Activated CD4-positive, alpha-beta memory T cell treated with anti-CD3 and anti-CD28 coated beads for 36 hours (primary cell): ENCODE measurements around the gene MTA1. TPM values are rescaled to one million over a fixed set of nuclear protein-coding genes. Genes with fewer than 3 reads are reported as not detected.

ENCODE experiments used
- CTCF ChIA-PET: fragments of 350-600 bp; sonication (Branson Sonifier 250); formaldehyde crosslinking; loops from one replicate; lab custom pipeline; 2021; ENCODE audit warnings: antibody characterized with exemption, inconsistent platforms; lab: Charles Lee
- POLR2A ChIA-PET: fragments of 350-600 bp; sonication (Branson Sonifier 250); formaldehyde crosslinking; loops from one replicate; lab custom pipeline; 2021; ENCODE audit warnings: antibody characterized with exemption; lab: Charles Lee
- DNase-seq: peaks from one replicate; pipeline ENCODE4 v3.0.0-alpha.2; 2020
- H3K27ac Mint-ChIP-seq: one replicate; pipeline ENCODE4 v1.8.0; 2021; ENCODE audit warnings: mixed read lengths
- H3K27me3 Mint-ChIP-seq: one replicate; pipeline ENCODE4 v1.8.0; 2021; ENCODE audit warnings: mixed read lengths
- H3K36me3 Mint-ChIP-seq: one replicate; pipeline ENCODE4 v1.8.0; 2021; ENCODE audit warnings: mixed read lengths
- H3K4me1 Mint-ChIP-seq: one replicate; pipeline ENCODE4 v1.8.0; 2021; ENCODE audit warnings: low read depth, mixed read lengths
- H3K4me3 Mint-ChIP-seq: one replicate; pipeline ENCODE4 v1.8.0; 2021; ENCODE audit warnings: mild to moderate bottlenecking, mixed read lengths
- H3K9me3 Mint-ChIP-seq: one replicate; pipeline ENCODE4 v1.8.0; 2021; ENCODE audit warnings: mixed read lengths
- intact Hi-C: fragments of 100-400 bp; cut with micrococcal nuclease; formaldehyde crosslinking; loops from one replicate; pipeline ENCODE4 v1.15.1; 2023
- total RNA-seq, 2 experiments: library from RNA; stranded (reverse); gene quantifications; one replicate each; pipeline ENCODE4 v1.2.3, GENCODE V29; 2021

Gene MTA1
- total RNA-seq, 2 experiments from 2014 or later: 107 to 109 TPM

GRCh38 chr14:105508069-105508468 lies 88.4 kb downstream of the MTA1 start:
- DNase-seq: no peak
- intact Hi-C loops: no loop called here
- H3K4me1 Mint-ChIP-seq: no peaks in the 10 kb centered on the region
- POLR2A ChIA-PET: no interaction called here
- H3K36me3 Mint-ChIP-seq: no peaks in the 10 kb centered on the region
- CTCF ChIA-PET: interaction anchor here (0.7 to 1.0 kb wide), 3 partner anchors 18 to 29 kb away, joined by 3 to 6 read pairs (median 3); no protein-coding TSS in a partner anchor
- H3K9me3 Mint-ChIP-seq: no peaks in the 10 kb centered on the region
- peaks cover 25% of the 10 kb centered on the region for H3K27me3 Mint-ChIP-seq
- no peak overlapping the region for H3K27ac Mint-ChIP-seq
- H3K4me3 Mint-ChIP-seq: no peak overlapping the region

DNA sequence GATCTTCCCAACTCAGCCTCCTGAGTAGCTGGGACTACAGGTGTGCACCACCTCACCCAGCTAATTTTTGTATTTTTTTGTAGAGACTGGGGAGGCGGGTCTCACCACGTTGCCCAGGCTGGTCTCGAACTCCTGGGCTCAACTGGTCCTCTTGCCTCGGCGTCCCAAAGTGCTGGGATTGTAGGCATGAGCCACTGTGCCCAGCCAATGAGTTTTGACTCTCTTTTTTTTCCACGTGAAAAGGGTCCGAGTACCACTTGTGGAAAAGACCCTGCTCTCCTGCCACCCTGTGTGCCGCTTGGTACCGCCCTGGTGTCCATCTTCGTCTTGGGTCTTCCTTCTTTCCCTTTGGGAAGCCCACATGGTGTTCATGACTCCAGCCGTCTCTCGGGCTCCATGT lies 89.0 kb downstream of the MTA1 start:
- Mint-ChIP-seq H3K4me3 (no peak overlapping the region), H3K27me3 (peaks cover 25% of the 10 kb centered on the region), H3K27ac (no peak overlapping the region), H3K4me1 (no peaks in the 10 kb centered on the region), H3K9me3 (no peaks in the 10 kb centered on the region), H3K36me3 (no peaks in the 10 kb centered on the region)
- ChIA-PET POLR2A (no interaction called here), CTCF (no interaction called here)
- no peak for DNase-seq
- intact Hi-C loops: no loop called here

DNA sequence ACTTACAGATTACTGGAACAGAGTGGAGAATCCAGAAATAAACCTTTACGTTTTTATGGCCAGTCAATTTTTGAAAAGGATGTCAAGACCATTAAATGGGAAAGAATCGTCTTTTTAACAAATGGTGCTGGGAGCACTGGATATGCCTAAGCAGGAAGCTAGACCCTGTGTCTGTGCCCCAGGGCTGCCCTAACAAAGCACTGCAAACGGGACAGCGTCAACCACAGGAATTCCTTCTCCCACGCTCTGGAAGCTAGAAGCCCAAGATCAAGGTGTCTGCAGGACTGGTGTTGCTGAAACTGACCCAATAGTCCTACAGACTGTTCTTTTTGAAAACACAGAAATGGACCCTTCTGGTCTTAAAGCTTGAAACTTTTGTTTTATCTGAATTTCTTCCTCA lies 97.5 kb downstream of the MTA1 start:
- POLR2A ChIA-PET: no interaction called here
- no peak for DNase-seq
- Mint-ChIP-seq H3K27me3 (peaks cover 33% of the 10 kb centered on the region), H3K36me3 (peaks cover 2% of the 10 kb centered on the region), H3K4me1 (no peaks in the 10 kb centered on the region), H3K4me3 (no peak overlapping the region), H3K9me3 (no peaks in the 10 kb centered on the region), H3K27ac (no peak overlapping the region)
- CTCF ChIA-PET: interaction anchor here (1.2 to 1.3 kb wide), 2 partner anchors 36 to 147 kb away, joined by 3 to 4 read pairs; no protein-coding TSS in a partner anchor
- intact Hi-C loops: no loop called here

GRCh38 chr14:105519946-105520698 lies 100.5 kb downstream of the MTA1 start:
- no peaks in the 10 kb centered on the region for H3K36me3 Mint-ChIP-seq
- intact Hi-C loops: loop anchor here (10.0 kb wide), 1 partner anchor 45 kb away; the partner anchor contains the start of gene CRIP2
- no peak overlapping the region for H3K4me3 Mint-ChIP-seq
- no peaks in the 10 kb centered on the region for H3K9me3 Mint-ChIP-seq
- no peak overlapping the region for H3K27ac Mint-ChIP-seq
- POLR2A ChIA-PET: no interaction called here
- CTCF ChIA-PET: interaction anchor here (0.6 kb wide), 1 partner anchor 425 kb away, joined by 4 read pairs; no protein-coding TSS in a partner anchor
- no peaks in the 10 kb centered on the region for H3K4me1 Mint-ChIP-seq
- peaks cover 26% of the 10 kb centered on the region for H3K27me3 Mint-ChIP-seq
- DNase-seq: no peak

Other genes starting within 250 kb of the MTA1 start
- gene NUDT14, start 238.5 kb upstream of the MTA1 start, total RNA-seq: 10 to 100 TPM; 14.7 to 14.8 TPM
- gene BTBD6, start 171.3 kb upstream of the MTA1 start, total RNA-seq: 10 to 100 TPM; 38.5 to 39.5 TPM
- gene BRF1, start 118.8 kb upstream of the MTA1 start, total RNA-seq: 10 to 100 TPM; 25.5 to 27.4 TPM
- 10 to 100 TPM; 32.3 to 36.6 TPM for gene PACS2, start 105.1 kb upstream of the MTA1 start, total RNA-seq
- under 1 TPM; 0.83 to 0.90 TPM for gene TEX22, start 21.3 kb upstream of the MTA1 start, total RNA-seq
- 1 to 10 TPM; 2.7 to 2.8 TPM for gene CRIP2, start 55.0 kb downstream of the MTA1 start, total RNA-seq
- 100 to 1,000 TPM; 390 to 397 TPM for gene CRIP1, start 67.1 kb downstream of the MTA1 start, total RNA-seq
- 10 to 100 TPM; 40.2 to 44.8 TPM for gene TEDC1, start 71.4 kb downstream of the MTA1 start, total RNA-seq
- gene TMEM121, start 106.8 kb downstream of the MTA1 start, total RNA-seq: 10 to 100 TPM in 1 of 2 experiments, 1 to 10 TPM in 1; 9.7 to 10.2 TPM